ENCODE results near the gene DCBLD2. TPM values are rescaled to one million over a fixed set of nuclear protein-coding genes. Genes with fewer than 3 reads are reported as not detected.

Gene DCBLD2
- total RNA-seq, 2 experiments from 2014 or later, result 11.9 to 12.0 TPM

- BruUV-seq (replicated peaks), result no TSS peak
- H3K79me2 ChIP-seq (ENCODE audit: insufficient read depth, low read depth, low read length), result no peaks in the 10 kb centered on the region
- no peak for DNase-seq (ENCODE audit: low spot score)
- H4K20me1 ChIP-seq (ENCODE audit: insufficient read depth, low read length), result no peaks in the 10 kb centered on the region
- TF ChIP-seq CTCF (conservative IDR thresholded peaks at IDR 0.05; ENCODE audit: low read length), result no peak
- TF ChIP-seq EZH2phosphoT487 (IDR thresholded peaks at IDR 0.05; ENCODE audit: borderline replicate concordance, low read depth, low read length), result no peak
- H3K9me3 ChIP-seq (ENCODE audit: low read length), result no peaks in the 10 kb centered on the region
- no peak overlapping the region for H2AFZ ChIP-seq (ENCODE audit: low read length)
- H3K4me1 ChIP-seq (ENCODE audit: insufficient read depth, low read length, poor library complexity, severe bottlenecking), result no peaks in the 10 kb centered on the region
- ChIA-PET CTCF (ENCODE audit: unreplicated experiment) (no interaction called here), POLR2A (interaction anchor here (0.5 to 0.7 kb wide), 3 partner anchors 11 to 394 kb away, joined by 3 to 7 read pairs (median 3); no protein-coding TSS in a partner anchor)
- no peaks in the 10 kb centered on the region for H3K36me3 ChIP-seq (ENCODE audit: insufficient read depth, low read length)
- H3K4me2 ChIP-seq (ENCODE audit: low read length), result no peak overlapping the region
- intact Hi-C loops (cut with micrococcal nuclease; ENCODE audit: unreplicated experiment), result no loop called here
- no peak overlapping the region for H3K4me3 ChIP-seq (ENCODE audit: low read depth, low read length, poor library complexity, severe bottlenecking)
- H3K9me2 ChIP-seq (ENCODE audit: insufficient read depth, low read length), result no peaks in the 10 kb centered on the region
- H3K27ac ChIP-seq (ENCODE audit: low read depth, low read length, poor library complexity, severe bottlenecking), result no peak overlapping the region
These were observed 151.1 kb downstream of the DCBLD2 start for GRCh38 chr3:98750276-98750919.

GRCh38 chr3:98746882-98747281 lies 154.6 kb downstream of the DCBLD2 start:
- Histone ChIP-seq H3K79me2 (ENCODE audit: insufficient read depth, low read depth, low read length) (no peaks in the 10 kb centered on the region), H3K9me2 (ENCODE audit: insufficient read depth, low read length) (no peaks in the 10 kb centered on the region), H3K4me2 (ENCODE audit: low read length) (no peak overlapping the region), H3K4me3 (ENCODE audit: low read depth, low read length, poor library complexity, severe bottlenecking) (no peak overlapping the region), H4K20me1 (ENCODE audit: insufficient read depth, low read length) (no peaks in the 10 kb centered on the region), H3K36me3 (ENCODE audit: insufficient read depth, low read length) (no peaks in the 10 kb centered on the region), H3K27ac (ENCODE audit: low read depth, low read length, poor library complexity, severe bottlenecking) (no peak overlapping the region), H2AFZ (ENCODE audit: low read length) (no peak overlapping the region), H3K4me1 (ENCODE audit: insufficient read depth, low read length, poor library complexity, severe bottlenecking) (no peaks in the 10 kb centered on the region), H3K9me3 (ENCODE audit: low read length) (no peaks in the 10 kb centered on the region)
- intact Hi-C loops (cut with micrococcal nuclease; ENCODE audit: unreplicated experiment), result no loop called here
- ChIA-PET CTCF (ENCODE audit: unreplicated experiment) (no interaction called here), POLR2A (interaction anchor here (1.5 kb wide), 1 partner anchor 137 kb away, joined by 4 read pairs; no protein-coding TSS in a partner anchor)
- no TSS peak for BruUV-seq (replicated peaks)
- no peak for DNase-seq (ENCODE audit: low spot score)
- TF ChIP-seq CTCF (conservative IDR thresholded peaks at IDR 0.05; ENCODE audit: low read length) (no peak), EZH2phosphoT487 (IDR thresholded peaks at IDR 0.05; ENCODE audit: borderline replicate concordance, low read depth, low read length) (no peak)

- DNase-seq (ENCODE audit: low spot score), result no peak
- Histone ChIP-seq H3K27ac (ENCODE audit: low read depth, low read length, poor library complexity, severe bottlenecking) (no peak overlapping the region), H3K4me2 (ENCODE audit: low read length) (no peak overlapping the region), H3K79me2 (ENCODE audit: insufficient read depth, low read depth, low read length) (no peaks in the 10 kb centered on the region), H3K4me1 (ENCODE audit: insufficient read depth, low read length, poor library complexity, severe bottlenecking) (no peaks in the 10 kb centered on the region), H4K20me1 (ENCODE audit: insufficient read depth, low read length) (no peaks in the 10 kb centered on the region), H3K4me3 (ENCODE audit: low read depth, low read length, poor library complexity, severe bottlenecking) (no peak overlapping the region), H3K9me3 (ENCODE audit: low read length) (no peaks in the 10 kb centered on the region), H2AFZ (ENCODE audit: low read length) (no peak overlapping the region), H3K9me2 (ENCODE audit: insufficient read depth, low read length) (no peaks in the 10 kb centered on the region), H3K36me3 (ENCODE audit: insufficient read depth, low read length) (no peaks in the 10 kb centered on the region)
- TF ChIP-seq CTCF (conservative IDR thresholded peaks at IDR 0.05; ENCODE audit: low read length) (no peak), EZH2phosphoT487 (IDR thresholded peaks at IDR 0.05; ENCODE audit: borderline replicate concordance, low read depth, low read length) (no peak)
- CTCF ChIA-PET (ENCODE audit: unreplicated experiment), result no interaction called here
- no TSS peak for BruUV-seq (replicated peaks)
- intact Hi-C loops (cut with micrococcal nuclease; ENCODE audit: unreplicated experiment), result no loop called here
- POLR2A ChIA-PET, result no interaction called here
These were observed 155.4 kb downstream of the DCBLD2 start for GRCh38 chr3:98746122-98746521.

Data from OCI-LY7 (cell line).